HG03175 (cell line): Measurements from ENCODE around the gene PTPRN2.

Experiments
- ATAC-seq: cut with Tn5 transposase; IDR thresholded peaks from one replicate; pipeline ENCODE4 v1.9.1; 2021; ENCODE audit warnings: mild to moderate bottlenecking, moderate library complexity; ENCODE audit not compliant: unreplicated experiment

PTPRN2 gene

DNA sequence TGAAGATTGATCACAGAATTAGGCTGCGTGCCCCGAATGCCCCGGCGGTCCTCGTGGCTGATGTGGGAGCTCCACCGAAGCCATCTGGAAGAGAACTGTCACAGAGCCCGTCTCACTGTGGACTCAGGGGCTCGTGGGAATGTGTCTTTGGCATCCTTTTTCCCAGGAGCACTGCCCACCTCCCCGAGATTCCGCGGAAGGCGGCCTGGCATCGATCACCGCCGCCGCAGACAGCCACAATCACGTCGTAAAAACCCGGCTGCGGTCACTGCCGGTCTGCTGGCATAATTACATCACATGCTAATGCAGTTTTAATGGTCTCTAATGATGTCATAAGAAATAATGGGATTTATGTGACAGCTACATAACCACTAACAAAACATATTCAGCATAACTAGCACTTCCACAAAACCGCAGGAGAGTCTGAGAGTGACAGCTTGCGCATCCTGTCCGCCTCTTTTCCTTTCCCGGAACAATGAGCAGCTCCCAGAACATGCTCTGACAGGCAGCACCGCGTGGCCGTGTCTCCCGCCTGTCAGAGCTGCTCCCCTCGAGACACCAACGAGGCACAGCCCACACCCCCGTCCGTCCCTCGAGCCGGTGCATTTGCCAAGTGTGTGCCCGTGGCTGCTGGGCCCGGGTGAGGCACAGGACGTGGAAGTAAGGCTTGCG lies 490.0 kb downstream of the PTPRN2 start:
- ATAC-seq, result no peak

DNA sequence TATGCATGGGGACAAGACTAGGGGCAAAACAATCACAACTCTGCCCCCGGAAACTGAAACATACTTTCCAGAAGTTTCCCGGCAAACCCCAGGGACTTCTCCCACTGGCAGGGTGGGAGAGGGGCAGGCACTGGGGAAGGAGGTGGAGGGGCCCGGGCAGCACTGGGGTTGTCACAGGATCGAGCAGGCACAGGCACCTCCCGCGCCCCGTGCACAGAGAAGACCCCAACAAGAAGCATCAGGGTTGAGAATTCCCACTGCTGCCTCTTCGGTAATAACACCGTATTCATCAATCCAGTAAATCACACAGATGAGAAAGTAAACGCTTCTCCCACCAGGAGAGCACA lies 490.5 kb downstream of the PTPRN2 start:
- ATAC-seq, result no peak

DNA sequence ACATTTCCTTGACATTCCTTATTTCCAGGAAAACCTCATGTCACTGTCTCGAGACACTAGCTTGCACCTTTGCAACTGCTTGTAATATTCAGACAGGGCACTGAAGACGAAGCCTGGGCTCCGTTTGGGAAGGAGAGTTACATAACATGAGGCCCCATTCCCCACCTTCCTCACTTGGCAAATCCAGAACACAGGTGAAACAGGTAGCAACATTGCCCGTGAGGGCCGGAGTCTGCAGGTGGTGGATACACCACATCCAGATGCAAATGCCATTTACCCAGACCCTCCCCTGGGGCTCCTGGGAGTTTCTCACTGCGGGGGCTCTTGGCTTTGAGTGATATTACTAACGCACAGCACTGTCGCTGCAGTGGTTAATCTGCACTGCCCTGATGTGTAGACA lies 491.0 kb downstream of the PTPRN2 start:
- ATAC-seq, result no peak

DNA sequence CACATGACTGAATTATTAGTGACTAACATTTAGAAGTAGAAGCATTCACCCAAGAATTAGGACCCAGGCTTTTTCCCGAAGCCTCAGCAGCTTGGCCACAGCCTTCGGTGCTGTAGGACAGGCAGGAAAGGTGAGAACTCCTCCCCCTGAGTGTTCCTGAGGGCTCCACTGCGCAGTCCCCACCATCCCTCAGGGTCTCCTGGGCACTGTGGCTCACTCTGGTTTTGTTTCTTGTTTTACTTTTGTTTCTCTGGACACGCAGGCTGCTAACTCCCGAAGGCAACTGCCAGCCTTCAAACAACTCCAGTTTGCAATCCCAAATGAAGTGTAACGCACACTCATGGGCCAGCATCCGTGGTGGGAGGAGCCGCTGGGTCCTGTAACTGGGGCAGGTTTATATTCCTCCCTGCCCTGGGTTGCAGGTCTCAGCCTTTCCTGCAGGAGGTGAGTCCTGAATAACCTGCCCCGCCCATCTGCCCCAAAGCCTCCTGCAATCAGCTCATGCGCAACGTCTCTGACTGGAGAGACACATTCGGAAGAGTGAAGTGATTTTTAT lies 492.9 kb downstream of the PTPRN2 start:
- ATAC-seq, result no peak

DNA sequence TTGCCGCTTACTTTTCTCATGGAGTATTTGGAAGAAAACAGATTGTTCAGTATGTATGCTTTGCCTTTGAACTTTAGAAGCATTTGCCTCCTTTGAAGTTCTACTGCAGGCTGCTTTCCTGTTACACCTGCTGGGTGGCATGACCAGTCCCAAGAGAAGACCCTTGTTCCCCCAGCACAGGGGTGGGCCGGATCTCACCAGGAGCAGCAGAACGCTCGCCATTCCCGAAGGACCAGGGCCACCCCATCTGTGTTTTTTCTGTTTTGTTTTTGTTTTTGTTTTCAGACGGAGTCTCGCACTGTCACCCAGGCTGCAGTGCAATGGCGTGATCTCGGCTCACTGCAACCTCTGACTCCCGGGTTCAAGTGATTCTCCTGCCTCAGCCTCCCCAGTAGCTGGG lies 493.6 kb downstream of the PTPRN2 start:
- ATAC-seq, result no peak

DNA sequence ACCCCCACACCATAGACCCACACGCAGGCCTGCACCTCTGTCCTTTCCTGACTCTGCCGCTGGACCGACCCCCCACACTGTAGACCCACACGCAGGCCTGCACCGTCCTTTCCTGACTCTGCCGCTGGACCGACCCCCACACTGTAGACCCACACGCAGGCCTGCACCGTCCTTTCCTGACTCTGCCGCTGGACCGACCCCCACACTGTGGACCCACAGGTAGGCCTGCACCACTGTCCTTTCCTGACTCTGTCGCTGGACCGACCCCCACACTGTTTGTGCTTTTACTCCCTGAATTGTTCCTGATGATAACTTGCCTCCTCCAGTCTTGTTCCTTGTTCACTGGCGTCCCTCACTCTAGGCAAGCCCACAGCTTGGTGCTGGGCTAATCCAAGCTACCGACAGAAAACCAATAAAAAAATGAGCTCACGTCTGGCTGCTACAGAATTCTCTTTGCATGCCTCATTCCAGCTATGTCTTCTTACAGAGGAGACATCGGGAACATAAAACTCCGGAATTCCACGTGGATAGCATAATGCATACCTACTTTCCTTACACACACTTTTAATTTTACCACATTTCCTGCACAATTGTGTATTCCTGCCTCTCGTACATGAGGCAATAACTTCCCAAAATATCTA lies 494.3 kb downstream of the PTPRN2 start:
- ATAC-seq, result no peak

DNA sequence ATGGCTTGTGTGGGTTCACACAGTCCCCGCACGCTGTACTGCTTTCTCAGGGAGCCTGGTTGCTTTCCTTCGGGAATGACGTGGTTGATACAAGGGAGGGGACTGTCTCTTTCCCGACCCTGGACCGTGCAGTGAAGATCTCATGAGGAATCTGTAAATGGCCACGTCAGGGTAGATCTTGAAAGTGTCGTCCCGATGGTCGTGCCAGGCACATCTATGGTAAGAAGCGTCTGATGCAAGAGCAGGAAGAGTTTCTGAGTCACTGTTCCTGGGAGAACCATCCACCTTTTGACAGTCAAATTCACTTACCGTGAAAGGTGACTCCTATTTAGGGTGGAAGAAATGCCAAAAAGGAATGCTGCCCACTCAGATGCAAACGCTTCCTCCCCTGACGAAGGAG lies 500.4 kb downstream of the PTPRN2 start:
- no peak for ATAC-seq

DNA sequence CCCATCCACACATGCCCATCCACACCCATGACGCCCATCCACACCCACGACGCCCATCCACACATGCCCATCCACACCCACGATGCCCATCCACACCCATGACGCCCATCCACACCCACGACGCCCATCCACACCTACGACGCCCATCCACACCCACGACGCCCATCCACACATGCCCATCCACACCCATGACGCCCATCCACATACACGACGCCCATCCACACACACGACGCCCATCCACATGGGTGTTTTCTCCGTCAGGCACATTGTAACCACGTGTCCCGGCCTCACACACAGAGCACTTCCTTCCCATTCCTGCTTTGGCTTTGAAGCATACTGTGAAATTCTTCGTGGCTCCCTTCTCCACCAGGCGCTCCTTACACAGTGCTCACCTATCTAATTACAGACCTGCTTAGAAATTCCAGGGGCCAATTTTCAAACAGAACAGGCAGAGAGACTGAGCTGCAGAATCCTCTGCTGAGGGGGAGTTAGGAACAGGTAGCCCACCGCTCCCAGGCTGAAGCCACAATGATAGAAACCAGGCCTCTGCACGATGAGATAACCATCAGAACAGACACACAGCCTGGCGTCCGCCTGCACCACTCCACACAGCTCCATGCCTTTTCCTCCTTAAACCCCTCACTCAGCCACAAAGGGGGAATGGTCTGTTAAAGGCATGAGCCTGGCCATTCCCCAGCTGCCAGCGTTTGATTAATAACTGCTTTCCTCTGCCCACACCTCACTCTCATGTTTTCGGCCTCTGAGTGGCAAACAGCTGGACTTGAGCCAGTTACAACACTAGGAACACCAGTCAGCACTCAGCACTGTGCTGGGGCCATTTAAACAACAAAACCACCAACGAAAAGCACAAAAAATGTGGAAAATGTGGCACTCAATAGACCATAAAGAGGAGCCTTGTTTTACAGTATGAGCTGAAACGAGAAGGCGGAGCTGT lies 501.6 kb downstream of the PTPRN2 start:
- ATAC-seq, result no peak

DNA sequence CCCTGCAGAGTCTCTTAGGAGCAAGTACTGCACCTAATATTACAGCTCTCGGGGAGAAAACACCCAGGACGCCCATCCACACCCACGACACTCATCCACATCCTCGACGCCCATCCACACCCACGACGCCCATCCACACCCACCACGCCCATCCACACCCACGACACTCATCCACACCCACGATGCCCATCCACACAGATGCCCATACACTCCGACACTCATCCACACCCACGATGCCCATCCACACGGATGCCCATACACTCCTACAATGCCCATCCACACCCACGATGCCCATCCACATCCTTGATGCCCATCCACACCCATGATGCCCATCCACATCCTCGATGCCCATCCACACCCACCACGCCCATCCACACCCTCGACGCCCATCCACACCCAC lies 503.1 kb downstream of the PTPRN2 start:
- no peak for ATAC-seq

DNA sequence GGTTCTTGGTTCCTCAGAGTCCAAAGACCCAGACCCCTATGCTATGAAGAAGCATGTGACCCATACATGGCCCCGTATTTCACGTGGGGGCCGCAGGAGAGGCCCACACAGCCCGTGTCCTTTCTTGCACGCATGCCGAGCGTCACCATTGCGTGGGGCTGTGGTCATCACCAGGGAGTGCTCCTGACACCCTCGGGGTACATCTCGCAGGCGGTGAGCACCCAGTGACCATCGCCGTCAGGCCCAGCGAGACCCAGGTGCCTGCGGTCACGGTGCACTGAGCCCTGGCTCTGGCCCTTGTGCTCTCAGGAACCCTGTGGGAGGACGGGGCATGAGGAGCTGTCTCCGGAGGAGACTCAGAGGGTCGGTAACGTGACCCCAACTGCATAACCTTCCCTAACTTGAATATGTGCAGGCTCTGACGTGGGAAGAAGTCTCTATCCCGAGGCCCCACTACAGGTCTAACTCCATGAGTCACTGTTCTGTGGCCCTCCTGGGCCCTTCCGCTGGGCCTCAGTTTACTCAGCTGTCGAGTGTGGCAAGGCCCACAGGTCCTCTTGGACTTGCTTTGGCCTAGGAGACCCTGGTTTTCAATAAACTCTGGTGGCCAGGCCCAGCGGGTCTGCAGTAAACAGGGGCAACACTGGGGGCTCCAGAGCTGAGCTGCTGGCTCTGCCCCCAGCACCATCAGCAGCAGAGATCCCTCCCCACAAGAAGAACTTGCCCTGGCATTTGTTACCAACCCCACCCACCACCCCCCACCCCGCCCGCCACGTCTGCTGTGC lies 503.9 kb downstream of the PTPRN2 start:
- ATAC-seq, result no peak

DNA sequence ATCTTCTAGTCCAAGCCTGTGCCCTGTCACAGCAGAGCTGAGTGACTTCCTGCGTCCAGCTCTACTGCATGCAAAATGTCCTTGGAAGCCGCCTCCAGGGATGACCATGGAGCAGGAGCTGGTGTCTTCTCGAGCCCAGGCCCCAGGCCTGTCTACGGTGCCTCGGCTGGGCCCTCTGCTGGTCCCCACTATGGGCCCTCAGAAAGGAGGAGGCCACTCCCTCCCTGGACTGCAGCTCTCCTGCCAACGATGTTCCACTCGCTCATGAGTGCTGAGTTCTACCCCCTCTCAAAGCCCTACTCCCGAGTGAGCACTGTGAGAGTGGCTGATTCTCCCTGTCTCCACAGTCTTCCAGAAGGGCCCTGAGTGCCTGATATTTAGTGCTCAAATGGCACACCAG lies 504.9 kb downstream of the PTPRN2 start:
- no peak for ATAC-seq

DNA sequence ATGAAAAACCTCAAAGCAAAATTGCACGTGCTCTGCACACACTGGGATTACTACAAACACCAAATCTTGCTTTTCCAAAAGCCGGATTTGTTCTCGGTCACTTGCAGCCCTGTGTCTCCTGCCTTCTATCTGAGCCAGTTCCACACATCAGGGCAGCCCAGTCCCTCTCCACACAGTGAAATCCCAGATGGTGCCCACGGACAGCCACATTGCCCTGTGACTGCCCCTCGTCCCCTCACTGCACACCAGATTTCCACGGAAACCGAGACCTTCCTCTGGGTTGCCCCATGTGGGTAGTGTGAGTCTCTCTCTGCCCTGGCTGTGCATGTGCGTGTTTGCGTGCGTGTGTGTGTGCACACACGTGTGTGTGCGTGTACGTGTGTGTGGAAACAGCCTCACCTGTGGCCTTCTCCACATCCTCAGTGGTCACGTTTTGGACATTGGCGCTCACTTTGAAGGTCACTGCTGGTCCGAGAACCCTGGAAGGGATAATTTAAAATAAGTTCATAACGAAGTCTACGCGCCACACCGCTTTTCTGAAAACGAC lies 506.7 kb downstream of the PTPRN2 start:
- ATAC-seq, result no peak

DNA sequence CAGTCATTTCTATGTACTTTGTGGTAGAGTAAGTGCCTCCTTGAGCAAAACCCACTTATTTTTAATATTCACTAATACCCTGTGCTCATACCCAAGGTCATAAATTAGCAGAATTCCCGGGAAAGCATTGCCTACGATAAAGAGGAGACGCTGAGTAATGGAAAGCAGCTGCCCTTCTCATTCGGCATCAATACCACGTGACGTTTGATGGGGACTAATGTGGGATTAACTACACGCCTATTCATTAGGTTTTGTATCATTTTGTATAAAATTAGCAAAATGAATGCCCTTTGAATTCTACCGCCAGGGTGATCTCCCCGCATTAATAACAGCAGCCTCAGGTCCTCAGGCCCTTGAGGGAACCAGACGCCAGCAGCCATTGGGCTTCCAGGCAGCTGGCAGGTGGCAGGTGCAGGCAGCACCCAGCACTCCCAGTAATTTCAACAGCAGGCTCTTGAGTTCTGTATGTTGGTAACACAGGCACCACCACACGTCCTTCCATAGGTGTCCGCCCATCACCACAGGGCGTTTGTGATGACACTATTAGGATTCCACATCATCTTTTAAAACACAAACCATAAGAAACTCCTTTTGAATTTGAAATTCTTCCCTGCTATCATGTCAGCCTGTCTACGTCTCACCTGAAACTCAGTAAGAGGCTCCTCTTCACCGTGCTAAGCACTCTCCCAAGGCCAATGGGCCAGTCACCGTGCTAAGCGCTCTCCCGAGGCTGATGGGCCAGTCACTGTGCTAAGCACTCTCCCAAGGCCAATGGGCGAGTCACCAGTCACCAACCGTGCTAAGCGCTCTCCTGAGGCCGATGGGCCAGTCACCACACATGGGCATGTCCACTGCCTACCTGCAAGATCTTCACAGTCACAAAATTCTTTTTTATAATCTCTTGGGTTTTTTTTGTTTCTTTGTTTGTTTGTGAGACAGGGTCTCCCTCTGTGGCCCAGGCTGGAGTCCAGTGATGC lies 509.4 kb downstream of the PTPRN2 start:
- no peak for ATAC-seq

DNA sequence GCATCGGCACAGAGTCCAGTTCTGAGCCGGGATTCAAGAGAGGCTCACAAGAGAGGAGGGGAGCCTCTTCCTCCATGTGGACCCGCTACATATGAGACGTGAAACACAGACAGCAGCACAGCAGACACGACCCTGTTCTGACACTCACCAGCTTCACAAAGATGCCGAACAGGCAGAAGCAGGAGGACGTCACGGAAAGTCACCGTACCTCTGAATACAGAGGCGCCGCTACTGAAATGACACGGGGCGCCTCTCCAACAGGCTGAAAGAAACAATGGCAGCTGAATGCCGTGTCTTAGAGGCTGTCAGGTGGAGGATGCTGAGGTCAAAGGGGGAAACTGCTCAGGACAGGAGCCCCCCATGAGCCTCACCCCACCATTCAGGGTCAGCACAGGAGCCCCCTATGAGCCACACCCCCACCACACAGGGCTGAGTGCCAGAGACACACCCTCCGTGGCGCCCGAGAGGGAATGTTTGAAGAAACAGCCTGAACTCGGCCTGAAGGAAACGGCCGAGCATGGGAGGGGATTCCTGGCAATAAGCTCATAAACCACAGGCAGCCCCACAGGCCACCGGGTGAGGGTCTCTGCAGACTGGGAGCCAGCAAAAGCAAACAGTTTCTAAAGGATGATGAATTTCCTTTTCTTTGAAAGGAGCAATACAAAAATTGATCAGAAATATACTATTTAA lies 510.3 kb downstream of the PTPRN2 start:
- ATAC-seq, result no peak

DNA sequence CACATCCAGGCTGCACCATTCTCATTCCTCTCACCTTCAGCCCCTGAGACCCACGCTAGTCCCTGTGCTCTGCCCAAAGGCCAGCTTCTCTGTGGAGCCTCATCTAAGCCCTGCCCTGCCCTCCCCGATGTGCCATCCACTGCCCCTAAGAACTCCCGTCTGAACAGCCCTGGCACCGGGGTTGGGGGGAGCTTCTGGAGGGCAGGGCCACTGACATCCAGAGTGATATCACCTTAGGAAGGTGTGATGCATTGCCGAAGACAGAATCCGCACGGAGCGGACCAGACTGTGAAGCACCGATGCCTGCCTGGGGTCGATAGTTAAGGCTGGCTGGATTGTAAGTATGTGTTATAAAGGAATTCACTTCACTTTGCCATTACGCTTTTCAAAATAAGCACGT lies 511.0 kb downstream of the PTPRN2 start:
- ATAC-seq, result no peak

DNA sequence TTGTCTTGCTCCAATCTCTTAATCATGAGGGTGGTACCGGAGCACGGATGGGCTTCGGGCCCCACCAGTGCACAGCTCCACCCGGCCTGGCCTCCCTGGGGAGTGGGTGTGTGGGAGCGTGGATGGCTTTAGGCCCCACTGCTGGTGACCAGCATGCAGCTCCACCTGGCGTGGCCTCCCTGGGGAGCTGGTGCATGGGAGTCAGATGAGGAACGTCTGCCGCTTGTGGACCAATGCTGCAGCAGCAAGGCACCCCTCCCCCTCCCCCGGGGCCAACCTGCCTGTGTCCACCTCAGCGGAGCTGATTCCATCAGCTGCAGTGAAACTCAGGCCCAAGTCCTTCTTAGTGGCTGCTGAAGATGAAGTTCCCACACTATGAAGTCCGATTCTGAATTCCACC lies 511.4 kb downstream of the PTPRN2 start:
- ATAC-seq, result no peak

DNA sequence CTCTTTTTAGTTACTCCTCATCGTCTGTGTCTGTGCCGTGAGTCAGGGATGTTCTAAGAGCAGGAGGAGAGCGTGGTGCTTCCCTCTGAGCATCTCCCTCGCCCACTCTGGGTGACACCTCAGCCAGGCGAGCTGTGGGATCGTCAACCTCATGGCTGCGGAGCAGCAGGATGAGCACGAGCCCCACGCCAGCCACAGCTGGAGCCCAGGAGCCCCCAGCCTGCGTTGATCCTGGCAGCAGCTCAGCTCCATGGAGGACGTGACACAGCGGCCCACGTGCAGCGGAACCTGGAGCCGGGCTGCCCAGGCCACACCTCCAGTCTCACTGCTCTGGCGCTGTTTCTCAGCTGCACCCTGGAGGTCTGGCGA lies 512.0 kb downstream of the PTPRN2 start:
- no peak for ATAC-seq

DNA sequence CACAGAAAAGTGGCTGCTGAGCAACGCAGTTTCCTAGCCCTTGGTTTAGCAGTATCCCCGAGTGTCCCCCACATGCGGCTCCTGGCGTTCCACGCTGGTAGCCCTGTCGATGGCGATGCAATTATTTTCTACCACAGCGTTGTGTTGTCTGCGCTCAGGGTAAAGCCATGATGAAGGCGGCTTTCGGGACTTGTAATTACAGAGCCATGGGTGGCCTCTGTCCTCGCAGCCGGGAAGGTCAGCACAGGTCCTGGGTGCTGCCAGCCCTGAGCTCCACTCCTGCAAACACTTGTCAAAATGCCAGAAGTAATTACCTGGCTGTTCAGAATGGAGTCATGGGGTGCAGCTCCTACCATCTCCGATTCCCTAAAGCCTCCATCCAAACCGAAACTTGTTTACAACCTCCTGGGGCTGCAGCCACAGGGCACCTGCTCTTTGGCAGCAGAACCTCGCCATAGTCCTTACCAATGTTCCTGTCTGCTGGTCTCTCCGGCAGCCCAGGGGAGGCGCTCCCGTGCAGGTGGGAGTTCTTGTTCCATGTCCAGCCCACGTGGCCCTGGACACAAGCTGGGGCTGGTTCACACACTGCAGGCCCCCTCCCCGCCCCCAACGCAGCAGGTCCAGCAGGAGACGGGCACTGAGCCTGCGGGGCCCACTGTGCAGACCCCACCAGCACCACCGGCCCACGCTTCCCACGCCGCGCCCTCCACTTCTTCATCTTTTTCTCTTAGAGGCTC lies 512.6 kb downstream of the PTPRN2 start:
- ATAC-seq, result no peak
